ENCODE data around the gene FYB2. TPM values are rescaled to one million over a fixed set of nuclear protein-coding genes. Genes with fewer than 3 reads are reported as not detected.

Gene FYB2
- total RNA-seq, 1 experiment from 2014 or later = 0.47 TPM

DNA sequence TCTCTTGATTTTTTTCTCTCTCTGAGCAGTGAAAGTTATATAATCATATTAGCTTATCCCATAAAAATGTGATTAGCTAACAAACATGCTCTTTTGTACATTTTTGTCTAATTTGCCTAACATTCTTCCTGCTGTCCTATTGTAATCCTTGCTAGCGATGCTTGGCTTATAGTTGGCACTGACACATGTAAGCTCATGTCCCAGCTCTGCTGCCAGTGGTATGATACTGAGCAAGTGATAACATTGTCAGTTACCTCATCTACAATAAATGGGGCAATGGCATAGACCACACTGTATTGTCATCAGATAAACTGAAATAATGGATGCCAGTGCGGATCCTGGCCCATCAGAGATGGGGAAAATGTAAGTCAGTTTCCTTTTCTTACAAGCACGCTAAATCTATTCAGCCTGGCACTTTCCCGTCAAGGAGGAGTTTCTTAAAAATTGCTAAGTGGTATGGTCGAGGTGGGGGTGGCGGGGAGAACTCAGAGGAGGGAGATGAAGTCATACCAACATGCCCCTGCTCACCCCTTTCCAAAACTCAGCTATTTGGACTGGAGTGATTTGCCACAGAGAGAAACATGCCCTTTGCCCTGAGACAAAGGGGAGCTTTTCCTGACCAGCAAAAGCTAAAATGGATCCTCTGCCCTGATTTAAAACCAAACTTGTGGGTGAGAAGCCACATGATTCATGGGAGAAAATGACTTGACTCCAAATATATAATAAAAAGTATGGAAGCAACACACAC lies 1.3 kb downstream of the FYB2 start:
- DNase-seq (ENCODE audit: low spot score) = no peak

DNA sequence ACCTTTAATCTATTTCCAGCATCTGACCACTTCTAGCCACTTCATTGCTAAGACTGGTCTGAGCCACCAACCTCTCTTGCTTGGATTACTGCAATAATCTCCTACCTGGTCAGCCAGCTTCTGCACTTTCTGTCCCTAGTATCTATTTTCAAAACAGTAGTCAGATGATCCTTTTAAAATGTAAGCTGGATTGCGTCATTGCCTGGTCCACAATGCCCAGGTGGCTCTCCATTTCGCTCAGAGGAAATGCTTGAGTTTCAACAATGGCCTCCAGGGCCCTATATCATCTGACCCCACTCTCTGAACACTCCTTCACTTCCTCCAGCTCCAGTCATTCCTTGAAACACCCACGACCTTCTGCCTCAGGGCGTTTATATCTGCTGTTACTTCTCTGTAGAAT lies 2.3 kb downstream of the FYB2 start:
- H3K27me3 ChIP-seq (replicated peaks; ENCODE audit: insufficient read depth, low read depth, low read length, poor library complexity) = peaks cover 6% of the 10 kb centered on the region
- no peaks in the 10 kb centered on the region for H3K9me3 ChIP-seq (ENCODE audit: low read depth, low read length, poor library complexity, severe bottlenecking)
- no TSS peak for BruUV-seq (replicated peaks)
- CTCF ChIA-PET = interaction anchor here (0.6 to 0.9 kb wide), 2 partner anchors 14 to 104 kb away, joined by 3 to 4 read pairs; no protein-coding TSS in a partner anchor
- H3K36me3 ChIP-seq (ENCODE audit: insufficient read depth, low read length, poor library complexity, severe bottlenecking) = no peaks in the 10 kb centered on the region
- intact Hi-C loops (cut with micrococcal nuclease; ENCODE audit: unreplicated experiment) = no loop called here
- TF ChIP-seq, protein P1, sequence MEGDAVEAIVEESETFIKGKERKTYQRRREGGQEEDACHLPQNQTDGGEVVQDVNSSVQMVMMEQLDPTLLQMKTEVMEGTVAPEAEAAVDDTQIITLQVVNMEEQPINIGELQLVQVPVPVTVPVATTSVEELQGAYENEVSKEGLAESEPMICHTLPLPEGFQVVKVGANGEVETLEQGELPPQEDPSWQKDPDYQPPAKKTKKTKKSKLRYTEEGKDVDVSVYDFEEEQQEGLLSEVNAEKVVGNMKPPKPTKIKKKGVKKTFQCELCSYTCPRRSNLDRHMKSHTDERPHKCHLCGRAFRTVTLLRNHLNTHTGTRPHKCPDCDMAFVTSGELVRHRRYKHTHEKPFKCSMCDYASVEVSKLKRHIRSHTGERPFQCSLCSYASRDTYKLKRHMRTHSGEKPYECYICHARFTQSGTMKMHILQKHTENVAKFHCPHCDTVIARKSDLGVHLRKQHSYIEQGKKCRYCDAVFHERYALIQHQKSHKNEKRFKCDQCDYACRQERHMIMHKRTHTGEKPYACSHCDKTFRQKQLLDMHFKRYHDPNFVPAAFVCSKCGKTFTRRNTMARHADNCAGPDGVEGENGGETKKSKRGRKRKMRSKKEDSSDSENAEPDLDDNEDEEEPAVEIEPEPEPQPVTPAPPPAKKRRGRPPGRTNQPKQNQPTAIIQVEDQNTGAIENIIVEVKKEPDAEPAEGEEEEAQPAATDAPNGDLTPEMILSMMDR (conservative IDR thresholded peaks at IDR 0.05; ENCODE audit: low read depth, low read length) = no peak
- no peak for TF ChIP-seq EZH2 (IDR thresholded peaks at IDR 0.05; ENCODE audit: borderline replicate concordance, low read depth, low read length, poor library complexity, severe bottlenecking)
- POLR2A ChIA-PET (ENCODE audit: low non-redundant PET) = no interaction called here
- H3K4me3 ChIP-seq (ENCODE audit: low read depth, low read length, poor library complexity, severe bottlenecking) = no peak overlapping the region
- DNase-seq (ENCODE audit: low spot score) = no peak
- H3K4me1 ChIP-seq (ENCODE audit: insufficient read depth, low read length, poor library complexity, severe bottlenecking) = no peaks in the 10 kb centered on the region
- no peak overlapping the region for H3K27ac ChIP-seq (ENCODE audit: low read depth, low read length, poor library complexity, severe bottlenecking)

More for the DNA sequence above, 1.3 kb downstream of the FYB2 start:
- TF ChIP-seq, protein P1 (conservative IDR thresholded peaks at IDR 0.05; ENCODE audit: low read depth, low read length) = no peak
- no peak for TF ChIP-seq EZH2 (IDR thresholded peaks at IDR 0.05; ENCODE audit: borderline replicate concordance, low read depth, low read length, poor library complexity, severe bottlenecking)
- Histone ChIP-seq H3K9me3 (ENCODE audit: low read depth, low read length, poor library complexity, severe bottlenecking) (no peaks in the 10 kb centered on the region), H3K36me3 (ENCODE audit: insufficient read depth, low read length, poor library complexity, severe bottlenecking) (no peaks in the 10 kb centered on the region), H3K4me1 (ENCODE audit: insufficient read depth, low read length, poor library complexity, severe bottlenecking) (no peaks in the 10 kb centered on the region), H3K4me3 (ENCODE audit: low read depth, low read length, poor library complexity, severe bottlenecking) (no peak overlapping the region), H3K27me3 (replicated peaks; ENCODE audit: insufficient read depth, low read depth, low read length, poor library complexity) (no peaks in the 10 kb centered on the region), H3K27ac (ENCODE audit: low read depth, low read length, poor library complexity, severe bottlenecking) (no peak overlapping the region)
- ChIA-PET CTCF (no interaction called here), POLR2A (ENCODE audit: low non-redundant PET) (no interaction called here)
- BruUV-seq (replicated peaks) = no TSS peak
- intact Hi-C loops (cut with micrococcal nuclease; ENCODE audit: unreplicated experiment) = no loop called here

DNA sequence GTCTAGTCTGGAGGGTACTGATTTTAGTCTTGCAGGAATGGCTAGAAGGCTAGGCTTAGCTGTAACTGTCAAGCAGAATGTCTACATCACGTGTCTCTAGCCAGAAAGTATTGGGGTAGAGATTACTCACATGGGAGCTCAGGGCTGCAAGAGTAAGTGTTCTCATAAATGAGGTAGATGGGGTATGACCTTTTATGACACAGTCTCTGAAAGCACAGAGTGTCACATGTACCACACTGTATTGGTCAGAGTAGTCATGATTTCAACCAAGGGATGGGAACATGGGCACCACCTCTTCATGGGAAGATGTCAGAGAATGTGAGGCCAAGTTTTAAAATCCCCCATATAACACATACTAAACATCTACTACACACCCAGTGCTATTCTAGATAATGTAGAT lies 2.9 kb downstream of the FYB2 start:
- DNase-seq (ENCODE audit: low spot score) = no peak
- intact Hi-C loops (cut with micrococcal nuclease; ENCODE audit: unreplicated experiment) = no loop called here
- Histone ChIP-seq H3K4me1 (ENCODE audit: insufficient read depth, low read length, poor library complexity, severe bottlenecking) (no peaks in the 10 kb centered on the region), H3K4me3 (ENCODE audit: low read depth, low read length, poor library complexity, severe bottlenecking) (no peak overlapping the region), H3K27me3 (replicated peaks; ENCODE audit: insufficient read depth, low read depth, low read length, poor library complexity) (peaks cover 12% of the 10 kb centered on the region), H3K27ac (ENCODE audit: low read depth, low read length, poor library complexity, severe bottlenecking) (no peak overlapping the region), H3K36me3 (ENCODE audit: insufficient read depth, low read length, poor library complexity, severe bottlenecking) (no peaks in the 10 kb centered on the region), H3K9me3 (ENCODE audit: low read depth, low read length, poor library complexity, severe bottlenecking) (no peaks in the 10 kb centered on the region)
- no TSS peak for BruUV-seq (replicated peaks)
- TF ChIP-seq EZH2 (IDR thresholded peaks at IDR 0.05; ENCODE audit: borderline replicate concordance, low read depth, low read length, poor library complexity, severe bottlenecking) = no peak
- TF ChIP-seq, protein P1 (conservative IDR thresholded peaks at IDR 0.05; ENCODE audit: low read depth, low read length) = no peak
- ChIA-PET CTCF (interaction anchor here (0.6 to 0.9 kb wide), 2 partner anchors 13 to 103 kb away, joined by 3 to 4 read pairs; no protein-coding TSS in a partner anchor), POLR2A (ENCODE audit: low non-redundant PET) (no interaction called here)
